Measurements from ENCODE around the gene TLE1.
A peak's percentile ranks its signal among the peaks of the same experiment; 100 is the strongest.
"Not testable (repeated sequence)": the region's sequence is repeated elsewhere in the genome, so short reads cannot be mapped to it uniquely, and the experiment has no call there.

TLE1 gene

DNA sequence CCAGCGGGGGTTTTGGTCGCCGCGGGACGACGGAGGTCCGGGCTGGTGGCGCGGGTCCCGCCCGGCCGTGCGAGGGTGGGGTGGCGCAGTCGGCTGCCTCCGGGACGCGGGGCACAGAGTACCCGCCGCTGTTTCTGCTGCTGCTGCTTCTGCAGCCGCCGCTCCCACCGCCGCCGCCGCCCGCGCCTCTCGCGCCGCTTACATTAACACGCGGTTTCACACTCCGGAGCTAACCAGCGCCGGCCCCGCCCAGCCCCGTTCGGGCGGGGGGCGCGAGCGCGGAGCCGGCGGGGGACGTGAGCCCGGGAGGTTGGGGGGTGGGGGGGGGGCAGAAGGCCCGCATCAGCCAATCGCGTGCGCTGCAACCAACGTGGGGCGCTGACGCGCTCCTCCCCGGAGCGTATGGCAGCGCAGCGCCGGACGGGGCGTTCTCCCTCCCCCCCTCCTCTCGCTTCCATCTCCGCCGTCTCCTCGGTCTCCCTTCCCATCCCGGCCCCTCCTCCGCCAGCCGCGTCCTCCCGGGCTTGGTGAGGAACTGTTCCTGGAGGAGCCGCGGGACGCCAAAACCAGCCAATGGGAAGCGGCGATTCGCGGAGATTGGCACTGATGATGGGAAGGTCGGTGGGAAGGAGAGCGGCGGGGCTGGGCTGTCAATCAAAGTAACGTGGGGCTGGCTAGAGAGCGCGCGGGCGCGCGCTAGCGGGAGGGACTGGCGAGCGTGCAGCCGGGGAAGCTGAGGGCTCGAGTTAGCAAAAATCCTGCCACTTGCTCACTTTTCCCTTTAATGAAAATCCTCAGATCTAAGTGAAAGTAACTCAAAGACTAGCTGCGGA lies at the start of gene TLE1:
Gene TLE1, minus strand, starts transcription at position 205 of the 833 bp plus-strand sequence. CDS start 1,307 bp downstream, outside the sequence.
- DNase-seq = peak; percentile 90 to 94

GRCh38 chr9:81737871-81738507 lies 48.6 kb upstream of the TLE1 start:
- no peak for DNase-seq

DNA sequence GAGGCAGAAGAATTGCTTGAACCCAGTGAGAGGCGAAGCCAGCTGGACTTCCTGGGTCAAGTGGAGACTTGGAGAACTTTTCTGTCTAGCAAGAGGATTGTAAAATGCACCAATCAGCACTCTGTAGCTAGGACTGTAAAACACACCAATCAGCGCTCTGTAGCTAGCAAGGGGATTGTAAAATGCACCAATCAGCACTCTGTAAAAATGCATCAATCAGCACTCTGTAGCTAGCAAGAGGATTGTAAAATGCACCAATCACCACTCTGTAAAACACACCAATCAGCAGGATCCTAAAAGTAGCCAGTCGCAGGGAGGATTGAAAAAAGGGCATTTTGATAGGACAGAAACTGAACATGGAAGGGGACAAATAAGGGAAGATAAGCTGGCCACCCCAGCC lies 41.2 kb upstream of the TLE1 start:
- not testable (repeated sequence) for DNase-seq

DNA sequence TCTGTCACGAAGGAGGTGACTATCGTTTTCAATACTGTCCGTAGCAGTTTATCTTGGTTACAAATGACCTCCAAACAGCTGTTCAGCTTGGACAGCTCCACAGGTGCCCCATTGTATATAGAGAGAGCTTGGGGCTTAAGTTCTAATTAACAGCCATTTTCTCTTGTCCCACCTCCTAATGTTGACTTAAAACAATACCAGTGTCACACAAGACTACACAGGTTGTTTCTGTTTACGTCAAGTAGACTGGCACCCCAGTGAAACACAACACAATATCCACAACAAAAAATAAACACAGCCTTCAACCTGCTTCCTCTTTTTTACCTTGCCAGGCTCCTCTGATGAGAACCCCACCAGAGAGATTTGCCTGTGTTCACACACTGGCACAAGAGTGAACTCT lies 39.8 kb upstream of the TLE1 start:
- no peak for DNase-seq

- no peak for DNase-seq
Observed at GRCh38 chr9:81724242-81724889, 35.0 kb upstream of the TLE1 start.

- no peak for DNase-seq
Observed at GRCh38 chr9:81722277-81722676, 32.9 kb upstream of the TLE1 start.

- no peak for DNase-seq
Observed at GRCh38 chr9:81720450-81721086, 31.2 kb upstream of the TLE1 start.

- no peak for DNase-seq
Observed at GRCh38 chr9:81719972-81720371, 30.6 kb upstream of the TLE1 start.

- DNase-seq = no peak
Observed at GRCh38 chr9:81718244-81718643, 28.9 kb upstream of the TLE1 start.

- no peak for DNase-seq
Observed at GRCh38 chr9:81717747-81718077, 28.4 kb upstream of the TLE1 start.

DNA sequence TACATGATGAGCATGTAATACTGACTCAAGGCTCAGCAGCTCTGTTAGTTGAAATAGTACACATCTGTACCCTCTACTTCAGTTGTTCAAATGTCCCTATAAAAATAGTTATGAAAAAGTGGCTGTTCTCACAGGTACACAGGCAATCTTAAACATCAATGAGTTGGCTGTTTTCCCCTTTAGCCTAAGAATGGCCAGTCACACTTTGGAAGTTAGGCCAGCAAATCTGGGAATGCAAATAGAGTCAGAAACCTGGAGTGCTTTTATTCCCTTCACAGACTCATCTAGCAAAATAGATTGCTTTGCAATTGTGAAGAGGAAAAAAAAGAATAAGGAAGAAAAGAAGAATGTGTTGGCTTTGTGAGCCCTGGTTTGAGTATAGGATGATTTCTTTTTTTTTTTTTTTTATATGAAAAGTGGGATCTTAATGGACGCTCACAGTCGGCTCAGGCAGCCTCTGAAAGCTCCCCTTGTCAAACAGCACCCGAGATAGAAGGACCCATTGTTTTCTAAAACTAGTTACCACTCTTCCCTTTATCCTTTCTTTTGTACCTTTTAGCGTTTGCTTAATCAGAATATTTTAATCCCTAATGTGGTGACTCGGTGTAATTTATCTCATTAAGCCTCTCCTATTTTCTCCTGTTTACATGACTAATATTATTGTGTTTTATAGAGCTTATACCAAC lies 27.9 kb upstream of the TLE1 start:
- DNase-seq = no peak

- DNase-seq = no peak
Observed at GRCh38 chr9:81716409-81716808, 27.1 kb upstream of the TLE1 start.

DNA sequence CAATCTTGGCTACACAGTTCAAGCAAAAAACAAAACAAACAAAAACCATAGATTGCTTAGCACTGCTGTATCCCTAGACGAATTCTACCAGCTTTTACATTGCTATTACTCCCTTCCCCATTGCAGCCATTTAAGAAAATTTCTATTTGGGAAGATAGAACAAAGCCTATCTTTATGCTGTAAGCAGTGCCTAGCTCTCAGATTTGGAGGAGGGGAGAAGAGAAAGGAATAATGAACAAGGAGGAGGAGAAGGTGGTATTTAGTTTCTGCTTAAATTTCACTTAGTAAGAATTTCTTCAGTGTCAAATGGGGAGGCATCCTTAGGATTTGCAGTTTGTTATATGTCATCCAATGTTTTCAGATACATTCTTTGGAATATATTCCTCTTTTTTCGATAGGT lies 16.2 kb upstream of the TLE1 start:
- no peak for DNase-seq

- no peak for DNase-seq
Observed at GRCh38 chr9:81694541-81694940, 5.2 kb upstream of the TLE1 start.

DNA sequence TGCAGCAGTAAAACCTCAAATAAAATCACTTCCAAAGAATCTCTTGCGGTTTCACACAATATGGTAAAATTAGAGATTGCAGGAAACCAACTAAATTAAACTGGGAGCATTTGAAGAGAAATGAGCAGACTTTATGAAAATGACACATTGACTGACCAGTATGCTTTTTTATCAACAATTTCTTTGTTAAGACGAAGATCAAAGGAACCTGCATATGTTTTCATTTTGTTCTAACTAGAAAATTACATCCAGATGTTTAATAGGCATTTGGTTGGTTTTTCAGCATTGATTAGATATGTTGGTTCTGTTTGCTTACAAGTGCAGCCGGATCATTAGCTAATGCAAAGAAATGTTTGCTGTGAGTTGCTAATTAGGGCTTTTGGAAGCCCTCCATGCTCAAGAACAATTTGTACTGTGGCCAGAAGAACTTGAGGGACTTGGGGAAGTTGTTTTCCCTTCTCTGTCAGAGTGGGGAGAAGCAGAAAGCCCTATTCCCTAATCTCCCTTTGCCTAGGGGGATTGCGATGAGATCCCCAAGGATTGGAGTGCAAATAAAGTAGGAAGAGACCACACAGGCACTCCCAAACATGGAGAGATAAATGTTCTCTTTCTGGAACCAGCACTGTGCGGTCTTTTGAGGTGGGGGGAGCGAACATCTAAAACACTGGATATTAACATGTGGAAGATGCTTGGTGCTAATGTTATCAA lies 4.5 kb upstream of the TLE1 start:
- DNase-seq = no peak

- DNase-seq = no peak
Observed at GRCh38 chr9:81690251-81690851, 1.0 kb upstream of the TLE1 start.

GRCh38 chr9:81689093-81689342 lies 329 bp downstream of the TLE1 start:
- DNase-seq = not testable (repeated sequence)

GRCh38 chr9:81688262-81689092 lies 870 bp downstream of the TLE1 start:
- not testable (repeated sequence) for DNase-seq

DNA sequence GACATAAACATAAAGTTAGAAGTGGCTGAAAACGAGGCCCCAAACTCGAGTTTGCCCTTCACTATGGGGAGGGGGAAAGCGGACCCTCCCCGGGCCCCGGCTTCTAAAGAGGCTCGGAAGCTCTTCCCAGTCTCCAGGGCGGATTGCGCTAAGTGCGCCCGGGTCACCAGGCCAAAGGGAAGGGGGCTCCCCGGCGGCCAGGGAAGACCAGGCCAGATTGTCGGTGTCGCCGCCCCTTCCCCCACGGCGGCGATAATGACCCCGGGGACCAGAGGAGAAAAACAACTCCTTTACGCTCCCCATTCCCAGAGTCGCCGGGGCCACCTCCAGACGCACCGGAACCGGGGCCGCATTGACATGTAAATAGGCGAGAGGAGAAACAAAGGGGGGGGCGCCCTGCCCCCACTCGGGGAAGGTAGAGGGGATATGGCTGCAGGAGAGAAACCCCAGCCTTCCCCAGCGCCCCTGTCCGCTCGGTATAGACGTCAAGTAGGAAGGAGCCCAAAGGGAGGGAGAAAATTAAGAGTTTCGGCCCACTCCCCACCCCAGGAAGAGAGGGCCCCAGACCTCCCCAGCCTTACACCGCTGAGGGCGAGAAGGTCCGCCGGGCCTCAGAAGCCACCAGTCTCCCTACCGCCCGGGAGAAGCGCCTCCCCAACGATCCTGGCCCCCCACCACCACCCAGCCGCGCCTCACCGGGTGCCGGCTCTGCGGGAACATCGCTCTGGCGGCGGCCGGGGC lies 1.7 kb downstream of the TLE1 start:
- no peak for DNase-seq
